ENCODE data around the gene ZSCAN1.

Gene ZSCAN1

GRCh38 chr19:58098682-58098998 is 64.8 kb downstream of the ZSCAN1 start:
- no peaks in the 10 kb centered on the region for H3K27me3 ChIP-seq
- H3K36me3 ChIP-seq = no peaks in the 10 kb centered on the region
- TF ChIP-seq, protein P1, sequence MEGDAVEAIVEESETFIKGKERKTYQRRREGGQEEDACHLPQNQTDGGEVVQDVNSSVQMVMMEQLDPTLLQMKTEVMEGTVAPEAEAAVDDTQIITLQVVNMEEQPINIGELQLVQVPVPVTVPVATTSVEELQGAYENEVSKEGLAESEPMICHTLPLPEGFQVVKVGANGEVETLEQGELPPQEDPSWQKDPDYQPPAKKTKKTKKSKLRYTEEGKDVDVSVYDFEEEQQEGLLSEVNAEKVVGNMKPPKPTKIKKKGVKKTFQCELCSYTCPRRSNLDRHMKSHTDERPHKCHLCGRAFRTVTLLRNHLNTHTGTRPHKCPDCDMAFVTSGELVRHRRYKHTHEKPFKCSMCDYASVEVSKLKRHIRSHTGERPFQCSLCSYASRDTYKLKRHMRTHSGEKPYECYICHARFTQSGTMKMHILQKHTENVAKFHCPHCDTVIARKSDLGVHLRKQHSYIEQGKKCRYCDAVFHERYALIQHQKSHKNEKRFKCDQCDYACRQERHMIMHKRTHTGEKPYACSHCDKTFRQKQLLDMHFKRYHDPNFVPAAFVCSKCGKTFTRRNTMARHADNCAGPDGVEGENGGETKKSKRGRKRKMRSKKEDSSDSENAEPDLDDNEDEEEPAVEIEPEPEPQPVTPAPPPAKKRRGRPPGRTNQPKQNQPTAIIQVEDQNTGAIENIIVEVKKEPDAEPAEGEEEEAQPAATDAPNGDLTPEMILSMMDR (IDR thresholded peaks at IDR 0.05) = no peak
- no peaks in the 10 kb centered on the region for H3K9me3 ChIP-seq
- peak overlapping the region; percentile 67 to 68 for H3K4me3 ChIP-seq (ENCODE audit: low read depth in 1 of 2, low read length in 1 of 2)
- H3K27ac ChIP-seq = peak overlapping the region; percentile 81
- H3K4me1 ChIP-seq (ENCODE audit: control insufficient read depth in 1 of 2, insufficient read depth in 1 of 2, low read depth in 1 of 2, low read length in 1 of 2) = peaks cover 0 to 8% of the 10 kb centered on the region in 2 experiments
